Right cardiac atrium (tissue), 5 donors: Measurements from ENCODE around the gene STARD13. TPM values are rescaled to one million over a fixed set of nuclear protein-coding genes. Genes with fewer than 3 reads are reported as not detected.

ENCODE experiments used
- ATAC-seq, 2 donors: fragments of 200-7000 bp; cut with Tn5 transposase; one replicate each; pipeline versions ENCODE4 v1.8.0 to v1.9.1; 2020; ENCODE audit warnings: moderate library complexity in 2 of 2, mild to moderate bottlenecking in 1 of 2
- DNase-seq, 3 donors: peaks; one replicate each; pipeline ENCODE4 v3.0.0-alpha.2; 2020
- H3K27ac ChIP-seq: one replicate; pipeline ENCODE4 v1.5.1; 2013; ENCODE audit warnings: mild to moderate bottlenecking, low read length, control low read depth, moderate library complexity
- H3K27me3 ChIP-seq: one replicate; pipeline ENCODE4 v1.6.1; 2013; ENCODE audit not compliant: control insufficient read depth, insufficient read depth
- H3K4me1 ChIP-seq: one replicate; pipeline ENCODE4 v1.6.1; 2013; ENCODE audit warnings: low read length; ENCODE audit not compliant: control insufficient read depth, insufficient read depth
- H3K4me3 ChIP-seq: one replicate; pipeline ENCODE4 v1.5.1; 2013; ENCODE audit warnings: low read length, control low read depth
- H3K9me3 ChIP-seq: one replicate; pipeline ENCODE4 v1.6.1; 2013; ENCODE audit warnings: low read length; ENCODE audit not compliant: control insufficient read depth
- WGBS: extraction: QIAGEN DNeasy Blood & Tissue Kit; methylation state at CpG from one replicate; pipeline ENCODE4 v1.1.7; 2013; 5-methylcytosine and 5-hydroxymethylcytosine counted together
- intact Hi-C, 4 donors: fragments of 100-400 bp; cut with DNase I; formaldehyde crosslinking; loops; one replicate each; pipeline versions ENCODE4 v1.11.0 to v1.14.0; 2022 to 2023
- polyA plus RNA-seq: library from polyadenylated mRNA; stranded (reverse); fragments of 200-250 nt; gene quantifications from one replicate; pipeline ENCODE4 v1.2.3, GENCODE V29; 2013
- total RNA-seq, 4 donors: library from RNA; stranded (reverse); fragmentation: NEBNext Ultra II Directional; extraction: Animal tissue kit (Norgen Biotek cat#: 25700); gene quantifications; one replicate each; pipeline ENCODE4 v1.2.1, GENCODE V29; 2021
- donor health status: healthy with polysubstance abuse.
- donor health status: DM: no; HTN: yes; CAD: no.
- donor health status: DM: no; HTN: no; CAD: no.
- donor health status: DM: no; HTN: yes; CAD: no; lungs with severe emphysema.
- donor health status: DM: yes; HTN: yes; CAD: no.

STARD13 gene
- total and polyA plus RNA-seq, 5 donors: 9.6 to 35.7 (median 27.3) TPM

GRCh38 chr13:33053397-33054066, 232.0 kb downstream of the STARD13 start:
- DNase-seq (no peak), ATAC-seq (no peak)
- intact Hi-C loops: no loop called here
- Histone ChIP-seq H3K9me3 (no peaks in the 10 kb centered on the region), H3K4me3 (no peak overlapping the region), H3K27me3 (no peaks in the 10 kb centered on the region), H3K27ac (no peak overlapping the region), H3K4me1 (no peaks in the 10 kb centered on the region)
- 85% methylated on average over 7 of the region's 7 CpGs for WGBS
